HepG2 (cell line): ENCODE results near the gene TMEM253. TPM values are rescaled to one million over a fixed set of nuclear protein-coding genes. Genes with fewer than 3 reads are reported as not detected.

Experiments used
- FOXK1 ChIP-seq: sonication (generic); formaldehyde crosslinking; IDR thresholded peaks from 2 replicates; pipeline ENCODE4 v1.4.0; 2020; ENCODE audit warnings: low read depth, missing genetic modification reagents, borderline replicate concordance
- GABPA ChIP-seq, 2 experiments: IDR thresholded peaks; 2 replicates each; pipeline ENCODE4 v1.6.1; 2011 to 2016; ENCODE audit warnings: low read depth in 2 of 2, low read length in 1 of 2, missing biosample characterization in 1 of 2, missing genetic modification characterization in 1 of 2
- GPN1 ChIP-seq: sonication (generic); formaldehyde crosslinking; IDR thresholded peaks from 2 replicates; pipeline ENCODE4 v1.5.1; 2020; ENCODE audit warnings: missing genetic modification reagents, borderline replicate concordance
- HDAC1 ChIP-seq: sonication (generic); formaldehyde crosslinking; IDR thresholded peaks from 2 replicates; pipeline ENCODE4 v1.5.1; 2020; ENCODE audit warnings: mild to moderate bottlenecking, missing genetic modification reagents
- IRF2 ChIP-seq: IDR thresholded peaks from 2 replicates; pipeline ENCODE4 v1.6.1; 2018; ENCODE audit warnings: missing genetic modification reagents, missing compliant biosample characterization
- MED1 ChIP-seq: sonication (generic); formaldehyde crosslinking; IDR thresholded peaks from 2 replicates; pipeline ENCODE4 v1.4.0; 2020; ENCODE audit warnings: missing genetic modification reagents
- MEF2D ChIP-seq: sonication (generic); formaldehyde crosslinking; IDR thresholded peaks from 2 replicates; pipeline ENCODE4 v1.5.1; 2020; ENCODE audit warnings: mild to moderate bottlenecking, missing genetic modification reagents
- POLR2A ChIP-seq, 2 experiments: IDR thresholded peaks; 2 replicates each; pipeline ENCODE4 v1.6.1; 2011; ENCODE audit warnings: low read depth in 2 of 2, low read length in 2 of 2, mild to moderate bottlenecking in 1 of 2, moderate library complexity in 1 of 2; ENCODE audit not compliant: insufficient read depth in 1 of 2
- RCOR2 ChIP-seq: IDR thresholded peaks from 2 replicates; pipeline ENCODE4 v1.6.1; 2016; ENCODE audit warnings: missing biosample characterization, missing genetic modification reagents
- SIX1 ChIP-seq: sonication (generic); formaldehyde crosslinking; IDR thresholded peaks from 2 replicates; pipeline ENCODE4 v1.4.0; 2020; ENCODE audit warnings: missing genetic modification reagents, borderline replicate concordance
- TSC22D2 ChIP-seq: sonication (generic); formaldehyde crosslinking; IDR thresholded peaks from 2 replicates; pipeline ENCODE4 v1.5.1; 2020; ENCODE audit warnings: missing genetic modification reagents, mild to moderate bottlenecking, borderline replicate concordance
- ZBTB7A ChIP-seq: sonication (generic); formaldehyde crosslinking; IDR thresholded peaks from 2 replicates; pipeline ENCODE4 v1.8.0; 2022; ENCODE audit warnings: mild to moderate bottlenecking, missing genetic modification reagents
- ZNF121 ChIP-seq: sonication (generic); formaldehyde crosslinking; IDR thresholded peaks from 2 replicates; pipeline ENCODE4 v1.5.0; 2020; ENCODE audit warnings: mild to moderate bottlenecking, missing genetic modification reagents
- ZNF160 ChIP-seq: sonication (generic); formaldehyde crosslinking; IDR thresholded peaks from 2 replicates; pipeline ENCODE4 v1.8.0; 2022; ENCODE audit warnings: mild to moderate bottlenecking, inconsistent platforms, missing genetic modification reagents
- ZNF207 ChIP-seq: fragments of 450-650 bp; IDR thresholded peaks from 2 replicates; pipeline ENCODE4 v1.6.1; 2016; ENCODE audit warnings: antibody characterized with exemption, borderline replicate concordance
- ZNF335 ChIP-seq: sonication (generic); formaldehyde crosslinking; IDR thresholded peaks from 2 replicates; pipeline ENCODE4 v1.4.0; 2020; ENCODE audit warnings: missing genetic modification reagents
- ZNF788 ChIP-seq: sonication (generic); formaldehyde crosslinking; IDR thresholded peaks from 2 replicates; pipeline ENCODE4 v1.5.0; 2020; ENCODE audit warnings: mild to moderate bottlenecking, missing genetic modification reagents, borderline replicate concordance
- polyA plus RNA-seq, 8 experiments: library from polyadenylated mRNA; depleted of rRNA in 3 of 8; stranded (reverse) in 7 of 8; unstranded in 1 of 8; fragments of >200 nt; fragmentation: Illumina TruSeq in 4 of 8; extraction: Trizol in 4 of 8; gene quantifications; 2 replicates each; pipeline versions ENCODE4 v1.2.1 to v1.2.3, GENCODE V29; 2011 to 2016; ENCODE audit warnings: low read depth in 4 of 8, missing spikeins in 1 of 8, mixed read lengths in 1 of 8; ENCODE audit not compliant: insufficient read depth in 1 of 8
- total RNA-seq, 5 experiments: library from RNA; depleted of rRNA; stranded (reverse); fragments of >200 nt; fragmentation: Illumina TruSeq; extraction: Trizol; gene quantifications; 2 replicates each; pipeline ENCODE4 v1.2.3, GENCODE V29; 2016; ENCODE audit warnings: low read depth in 1 of 5
- TF ChIP-seq, protein P1 (sequence below): sonication (generic); formaldehyde crosslinking; IDR thresholded peaks from 2 replicates; pipeline ENCODE4 v1.8.1; 2023; ENCODE audit warnings: missing genetic modification reagents, inconsistent platforms, borderline replicate concordance
- TF ChIP-seq, protein P2 (sequence below): sonication (generic); formaldehyde crosslinking; IDR thresholded peaks from 2 replicates; pipeline ENCODE4 v1.5.0; 2020; ENCODE audit warnings: missing genetic modification reagents
- TF ChIP-seq, protein P3 (sequence below): sonication (generic); formaldehyde crosslinking; IDR thresholded peaks from 2 replicates; pipeline ENCODE4 v1.9.0; 2021; ENCODE audit warnings: missing genetic modification reagents, borderline replicate concordance
- TF ChIP-seq, protein P4 (sequence below): sonication (generic); formaldehyde crosslinking; IDR thresholded peaks from 2 replicates; pipeline ENCODE4 v1.5.0; 2020; ENCODE audit warnings: mild to moderate bottlenecking, missing genetic modification reagents, moderate library complexity
- TF ChIP-seq, protein P5 (sequence below): sonication (generic); formaldehyde crosslinking; IDR thresholded peaks from 2 replicates; pipeline ENCODE4 v1.4.0; 2020; ENCODE audit warnings: mild to moderate bottlenecking, missing genetic modification reagents

TMEM253 gene
- total and polyA plus RNA-seq, 2 of the 13 experiments (the other 11 are each of a cell fraction or from before 2014, with no cell fraction given) = 0.29 to 0.45 TPM

DNA sequence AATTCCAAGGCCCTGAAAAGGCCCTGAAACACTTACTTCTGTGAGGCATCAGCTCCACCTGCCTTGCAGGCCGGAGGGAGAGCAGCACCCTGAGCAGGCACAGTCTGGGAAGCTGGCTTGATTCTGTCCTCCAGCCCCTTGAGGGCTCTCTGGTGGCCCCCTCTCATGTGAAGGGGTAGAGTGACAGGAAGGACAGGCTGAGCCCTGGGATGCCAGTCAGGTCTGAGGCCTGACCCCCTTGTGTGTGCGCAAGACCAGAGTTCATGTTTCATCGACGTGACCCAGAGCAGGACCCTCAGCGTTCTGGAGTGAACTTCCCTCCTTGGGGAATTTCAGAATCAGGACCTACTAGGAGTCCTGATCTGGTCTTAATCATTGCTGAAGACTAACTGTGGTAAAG is 42.0 kb upstream of the TMEM253 start (continued):
- TF ChIP-seq GPN1 (no peak), ZBTB7A (0 out of 2 replicates have a peak, but pooled peaks have one; percentile 50), SIX1 (CRISPR knock-in tag) (no peak), ZNF207 (no peak), POLR2A (IDR thresholded peaks at IDR 0.05; ENCODE audit: insufficient read depth in 1 of 2, low read depth in 2 of 2, low read length in 2 of 2) (no peak), ZNF788 (CRISPR knock-in tag) (no peak), ZNF160 (CRISPR knock-in tag) (no peak), ZNF121 (CRISPR knock-in tag) (no peak), ZNF335 (no peak), IRF2 (CRISPR knock-in tag) (no peak), FOXK1 (CRISPR knock-in tag) (no peak), GABPA (IDR thresholded peaks at IDR 0.05; ENCODE audit: low read depth, low read length) (no peak), GABPA (CRISPR knock-in tag; IDR thresholded peaks at IDR 0.05; ENCODE audit: low read depth) (no peak), RCOR2 (CRISPR knock-in tag) (no peak), TSC22D2 (no peak), MEF2D (CRISPR knock-in tag) (no peak), HDAC1 (CRISPR knock-in tag) (no peak), MED1 (0 out of 2 replicates have a peak, but pooled peaks have one; percentile 42)
- TF ChIP-seq, protein P1, sequence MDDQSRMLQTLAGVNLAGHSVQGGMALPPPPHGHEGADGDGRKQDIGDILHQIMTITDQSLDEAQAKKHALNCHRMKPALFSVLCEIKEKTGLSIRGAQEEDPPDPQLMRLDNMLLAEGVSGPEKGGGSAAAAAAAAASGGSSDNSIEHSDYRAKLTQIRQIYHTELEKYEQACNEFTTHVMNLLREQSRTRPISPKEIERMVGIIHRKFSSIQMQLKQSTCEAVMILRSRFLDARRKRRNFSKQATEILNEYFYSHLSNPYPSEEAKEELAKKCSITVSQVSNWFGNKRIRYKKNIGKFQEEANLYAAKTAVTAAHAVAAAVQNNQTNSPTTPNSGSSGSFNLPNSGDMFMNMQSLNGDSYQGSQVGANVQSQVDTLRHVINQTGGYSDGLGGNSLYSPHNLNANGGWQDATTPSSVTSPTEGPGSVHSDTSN (CRISPR knock-in tag) = no peak
- TF ChIP-seq, protein P2, sequence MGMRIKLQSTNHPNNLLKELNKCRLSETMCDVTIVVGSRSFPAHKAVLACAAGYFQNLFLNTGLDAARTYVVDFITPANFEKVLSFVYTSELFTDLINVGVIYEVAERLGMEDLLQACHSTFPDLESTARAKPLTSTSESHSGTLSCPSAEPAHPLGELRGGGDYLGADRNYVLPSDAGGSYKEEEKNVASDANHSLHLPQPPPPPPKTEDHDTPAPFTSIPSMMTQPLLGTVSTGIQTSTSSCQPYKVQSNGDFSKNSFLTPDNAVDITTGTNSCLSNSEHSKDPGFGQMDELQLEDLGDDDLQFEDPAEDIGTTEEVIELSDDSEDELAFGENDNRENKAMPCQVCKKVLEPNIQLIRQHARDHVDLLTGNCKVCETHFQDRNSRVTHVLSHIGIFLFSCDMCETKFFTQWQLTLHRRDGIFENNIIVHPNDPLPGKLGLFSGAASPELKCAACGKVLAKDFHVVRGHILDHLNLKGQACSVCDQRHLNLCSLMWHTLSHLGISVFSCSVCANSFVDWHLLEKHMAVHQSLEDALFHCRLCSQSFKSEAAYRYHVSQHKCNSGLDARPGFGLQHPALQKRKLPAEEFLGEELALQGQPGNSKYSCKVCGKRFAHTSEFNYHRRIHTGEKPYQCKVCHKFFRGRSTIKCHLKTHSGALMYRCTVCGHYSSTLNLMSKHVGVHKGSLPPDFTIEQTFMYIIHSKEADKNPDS (CRISPR knock-in tag) = no peak
- TF ChIP-seq, protein P3, sequence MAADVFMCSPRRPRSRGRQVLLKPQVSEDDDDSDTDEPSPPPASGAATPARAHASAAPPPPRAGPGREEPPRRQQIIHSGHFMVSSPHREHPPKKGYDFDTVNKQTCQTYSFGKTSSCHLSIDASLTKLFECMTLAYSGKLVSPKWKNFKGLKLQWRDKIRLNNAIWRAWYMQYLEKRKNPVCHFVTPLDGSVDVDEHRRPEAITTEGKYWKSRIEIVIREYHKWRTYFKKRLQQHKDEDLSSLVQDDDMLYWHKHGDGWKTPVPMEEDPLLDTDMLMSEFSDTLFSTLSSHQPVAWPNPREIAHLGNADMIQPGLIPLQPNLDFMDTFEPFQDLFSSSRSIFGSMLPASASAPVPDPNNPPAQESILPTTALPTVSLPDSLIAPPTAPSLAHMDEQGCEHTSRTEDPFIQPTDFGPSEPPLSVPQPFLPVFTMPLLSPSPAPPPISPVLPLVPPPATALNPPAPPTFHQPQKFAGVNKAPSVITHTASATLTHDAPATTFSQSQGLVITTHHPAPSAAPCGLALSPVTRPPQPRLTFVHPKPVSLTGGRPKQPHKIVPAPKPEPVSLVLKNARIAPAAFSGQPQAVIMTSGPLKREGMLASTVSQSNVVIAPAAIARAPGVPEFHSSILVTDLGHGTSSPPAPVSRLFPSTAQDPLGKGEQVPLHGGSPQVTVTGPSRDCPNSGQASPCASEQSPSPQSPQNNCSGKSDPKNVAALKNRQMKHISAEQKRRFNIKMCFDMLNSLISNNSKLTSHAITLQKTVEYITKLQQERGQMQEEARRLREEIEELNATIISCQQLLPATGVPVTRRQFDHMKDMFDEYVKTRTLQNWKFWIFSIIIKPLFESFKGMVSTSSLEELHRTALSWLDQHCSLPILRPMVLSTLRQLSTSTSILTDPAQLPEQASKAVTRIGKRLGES = no peak
- TF ChIP-seq, protein P4, sequence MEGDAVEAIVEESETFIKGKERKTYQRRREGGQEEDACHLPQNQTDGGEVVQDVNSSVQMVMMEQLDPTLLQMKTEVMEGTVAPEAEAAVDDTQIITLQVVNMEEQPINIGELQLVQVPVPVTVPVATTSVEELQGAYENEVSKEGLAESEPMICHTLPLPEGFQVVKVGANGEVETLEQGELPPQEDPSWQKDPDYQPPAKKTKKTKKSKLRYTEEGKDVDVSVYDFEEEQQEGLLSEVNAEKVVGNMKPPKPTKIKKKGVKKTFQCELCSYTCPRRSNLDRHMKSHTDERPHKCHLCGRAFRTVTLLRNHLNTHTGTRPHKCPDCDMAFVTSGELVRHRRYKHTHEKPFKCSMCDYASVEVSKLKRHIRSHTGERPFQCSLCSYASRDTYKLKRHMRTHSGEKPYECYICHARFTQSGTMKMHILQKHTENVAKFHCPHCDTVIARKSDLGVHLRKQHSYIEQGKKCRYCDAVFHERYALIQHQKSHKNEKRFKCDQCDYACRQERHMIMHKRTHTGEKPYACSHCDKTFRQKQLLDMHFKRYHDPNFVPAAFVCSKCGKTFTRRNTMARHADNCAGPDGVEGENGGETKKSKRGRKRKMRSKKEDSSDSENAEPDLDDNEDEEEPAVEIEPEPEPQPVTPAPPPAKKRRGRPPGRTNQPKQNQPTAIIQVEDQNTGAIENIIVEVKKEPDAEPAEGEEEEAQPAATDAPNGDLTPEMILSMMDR (CRISPR knock-in tag) = peak; percentile 24; the same call in 1 of the 2 replicates
- TF ChIP-seq, protein P5, sequence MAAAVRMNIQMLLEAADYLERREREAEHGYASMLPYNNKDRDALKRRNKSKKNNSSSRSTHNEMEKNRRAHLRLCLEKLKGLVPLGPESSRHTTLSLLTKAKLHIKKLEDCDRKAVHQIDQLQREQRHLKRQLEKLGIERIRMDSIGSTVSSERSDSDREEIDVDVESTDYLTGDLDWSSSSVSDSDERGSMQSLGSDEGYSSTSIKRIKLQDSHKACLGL (CRISPR knock-in tag) = no peak
